ENCODE measurements around the gene EID2. TPM values are rescaled to one million over a fixed set of nuclear protein-coding genes. Genes with fewer than 3 reads are reported as not detected.

Gene EID2
- total and polyA plus RNA-seq, 2 of the 13 experiments (the other 11 are each of a cell fraction or from before 2014, with no cell fraction given), result 3.7 to 14.1 TPM

- TF ChIP-seq PLSCR1 (CRISPR knock-in tag; IDR thresholded peaks at IDR 0.05; ENCODE audit: borderline replicate concordance) (no peak), ZFYVE20 (CRISPR knock-in tag; IDR thresholded peaks at IDR 0.05; ENCODE audit: borderline replicate concordance, low read depth) (no peak), NPAS2 (CRISPR knock-in tag; IDR thresholded peaks at IDR 0.05; ENCODE audit: borderline replicate concordance) (no peak), ZNF800 (CRISPR knock-in tag; IDR thresholded peaks at IDR 0.05) (peak; percentile 73), KMT2A (CRISPR knock-in tag; IDR thresholded peaks at IDR 0.05) (peak; percentile 70; the same call in 1 of the 2 replicates), ZNF552 (CRISPR knock-in tag; IDR thresholded peaks at IDR 0.05; ENCODE audit: borderline replicate concordance) (no peak), FOXK1 (CRISPR knock-in tag; IDR thresholded peaks at IDR 0.05; ENCODE audit: borderline replicate concordance, low read depth) (peak; percentile 65; the same call in 1 of the 2 replicates), ZSCAN31 (CRISPR knock-in tag; IDR thresholded peaks at IDR 0.05; ENCODE audit: low read depth) (no peak), AKNA (CRISPR knock-in tag; IDR thresholded peaks at IDR 0.05; ENCODE audit: borderline replicate concordance) (peak; percentile 61; the same call in 1 of the 2 replicates), TOE1 (CRISPR knock-in tag; IDR thresholded peaks at IDR 0.05) (0 out of 2 replicates have a peak, but pooled peaks have one; percentile 51), TOPORS (CRISPR knock-in tag; IDR thresholded peaks at IDR 0.05) (no peak), ZMYM2 (CRISPR knock-in tag; IDR thresholded peaks at IDR 0.05) (no peak), ZNF138 (CRISPR knock-in tag; IDR thresholded peaks at IDR 0.05; ENCODE audit: low read depth) (0 out of 2 replicates have a peak, but pooled peaks have one; percentile 36), NR3C1 (CRISPR knock-in tag; IDR thresholded peaks at IDR 0.05) (no peak), ZBTB8A (CRISPR knock-in tag; IDR thresholded peaks at IDR 0.05; ENCODE audit: borderline replicate concordance, low read depth) (no peak), ELF4 (CRISPR knock-in tag; IDR thresholded peaks at IDR 0.05; ENCODE audit: borderline replicate concordance) (no peak), ZNF343 (CRISPR knock-in tag; IDR thresholded peaks at IDR 0.05) (no peak), MXD4 (CRISPR knock-in tag; IDR thresholded peaks at IDR 0.05) (no peak), ATF2 (CRISPR knock-in tag; IDR thresholded peaks at IDR 0.05) (peak; percentile 36; the same call in 1 of the 2 replicates)
These were observed at the start of gene EID2 (continued) for GRCh38 chr19:39539518-39540332.

All from HepG2 (cell line).